ENCODE results near the gene KIF3C. TPM values are rescaled to one million over a fixed set of nuclear protein-coding genes. Genes with fewer than 3 reads are reported as not detected.

KIF3C gene
- total and polyA plus RNA-seq, 2 experiments from 2014 or later = 8.4 to 10.9 TPM

DNA sequence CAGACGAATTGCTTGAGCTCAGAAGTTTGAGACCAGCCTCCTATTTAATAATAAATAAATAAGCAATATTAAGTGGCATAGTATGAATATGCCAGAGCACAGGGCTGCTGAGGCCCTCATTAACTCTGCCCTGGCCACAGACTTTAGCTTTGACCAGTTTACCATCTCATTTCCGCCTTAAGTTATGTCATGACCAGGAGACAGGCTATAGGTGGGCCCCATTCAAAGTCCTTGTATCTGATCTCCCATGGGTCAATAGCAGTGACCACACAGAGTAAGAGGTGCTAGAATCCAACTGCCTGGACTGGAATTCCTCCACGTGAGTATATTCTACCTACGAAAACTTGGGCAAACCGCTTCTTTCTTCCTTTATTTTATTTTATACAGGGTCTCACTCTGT is 90.6 kb downstream of the KIF3C start:
- TF ChIP-seq, protein P1, sequence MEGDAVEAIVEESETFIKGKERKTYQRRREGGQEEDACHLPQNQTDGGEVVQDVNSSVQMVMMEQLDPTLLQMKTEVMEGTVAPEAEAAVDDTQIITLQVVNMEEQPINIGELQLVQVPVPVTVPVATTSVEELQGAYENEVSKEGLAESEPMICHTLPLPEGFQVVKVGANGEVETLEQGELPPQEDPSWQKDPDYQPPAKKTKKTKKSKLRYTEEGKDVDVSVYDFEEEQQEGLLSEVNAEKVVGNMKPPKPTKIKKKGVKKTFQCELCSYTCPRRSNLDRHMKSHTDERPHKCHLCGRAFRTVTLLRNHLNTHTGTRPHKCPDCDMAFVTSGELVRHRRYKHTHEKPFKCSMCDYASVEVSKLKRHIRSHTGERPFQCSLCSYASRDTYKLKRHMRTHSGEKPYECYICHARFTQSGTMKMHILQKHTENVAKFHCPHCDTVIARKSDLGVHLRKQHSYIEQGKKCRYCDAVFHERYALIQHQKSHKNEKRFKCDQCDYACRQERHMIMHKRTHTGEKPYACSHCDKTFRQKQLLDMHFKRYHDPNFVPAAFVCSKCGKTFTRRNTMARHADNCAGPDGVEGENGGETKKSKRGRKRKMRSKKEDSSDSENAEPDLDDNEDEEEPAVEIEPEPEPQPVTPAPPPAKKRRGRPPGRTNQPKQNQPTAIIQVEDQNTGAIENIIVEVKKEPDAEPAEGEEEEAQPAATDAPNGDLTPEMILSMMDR (IDR thresholded peaks at IDR 0.05; ENCODE audit: poor library complexity) = no peak
- TF ChIP-seq EZH2phosphoT487 (IDR thresholded peaks at IDR 0.05; ENCODE audit: low read depth, severe bottlenecking, unreplicated experiment) = no peak
- no peak for TF ChIP-seq EZH2 (IDR thresholded peaks at IDR 0.05; ENCODE audit: borderline replicate concordance)
- H3K79me2 ChIP-seq = no peaks in the 10 kb centered on the region
- no peaks in the 10 kb centered on the region for H3K9me3 ChIP-seq (ENCODE audit: low read depth)
- no peak overlapping the region for H2AFZ ChIP-seq
- 79% methylated on average over 5 of the region's 5 CpGs for WGBS (ENCODE audit: low lambda C conversion rate, missing lambda C conversion rate)
- no peak overlapping the region for H3K4me3 ChIP-seq
- H3K27ac ChIP-seq = no peak overlapping the region
- DNase-seq (ENCODE audit: low spot score) = no peak
- H3K4me1 ChIP-seq (ENCODE audit: insufficient read depth) = no peaks in the 10 kb centered on the region
- H3K9me2 ChIP-seq (replicated peaks; ENCODE audit: insufficient read depth) = no peaks in the 10 kb centered on the region
- H3K36me3 ChIP-seq (replicated peaks; ENCODE audit: insufficient read depth, low read depth) = no peaks in the 10 kb centered on the region
- no peaks in the 10 kb centered on the region for H3K27me3 ChIP-seq
- no peak overlapping the region for H3K4me2 ChIP-seq
- no peaks in the 10 kb centered on the region for H4K20me1 ChIP-seq (ENCODE audit: insufficient read depth, poor library complexity, severe bottlenecking)

DNA sequence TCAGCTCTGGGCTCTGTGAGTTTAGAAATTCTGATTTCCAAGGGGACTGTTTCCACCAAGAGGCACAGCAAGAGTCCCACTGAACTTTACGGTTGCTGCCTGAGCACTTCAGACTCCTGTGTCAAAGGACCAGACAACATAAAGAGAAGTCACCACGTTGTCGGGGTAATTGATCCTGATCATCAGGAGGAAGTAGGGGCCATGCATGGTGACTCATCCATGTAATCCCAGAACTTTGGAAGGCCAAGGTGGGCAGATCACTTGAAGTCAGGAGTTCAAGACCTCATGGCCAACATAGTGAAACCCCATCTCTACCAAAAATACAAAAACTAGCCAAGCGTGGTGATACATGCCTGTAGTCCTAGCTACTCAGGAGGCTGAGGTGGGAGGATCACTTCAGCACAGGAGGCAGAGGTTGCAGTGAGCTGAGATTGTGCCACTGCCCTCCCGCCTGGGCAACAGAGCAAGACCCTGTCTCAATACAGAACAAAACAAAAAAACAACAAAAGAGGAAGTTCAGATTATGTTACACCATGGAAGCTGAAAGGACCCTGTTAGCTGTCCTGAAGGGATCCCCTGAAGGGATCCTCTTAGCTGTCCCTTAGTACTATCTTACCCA is 94.6 kb downstream of the KIF3C start:
- Histone ChIP-seq H3K79me2 (no peaks in the 10 kb centered on the region), H3K27ac (no peak overlapping the region), H3K9me3 (ENCODE audit: low read depth) (no peaks in the 10 kb centered on the region), H4K20me1 (ENCODE audit: insufficient read depth, poor library complexity, severe bottlenecking) (no peaks in the 10 kb centered on the region), H3K4me1 (ENCODE audit: insufficient read depth) (no peaks in the 10 kb centered on the region), H3K9me2 (replicated peaks; ENCODE audit: insufficient read depth) (no peaks in the 10 kb centered on the region), H3K27me3 (no peaks in the 10 kb centered on the region), H3K4me3 (no peak overlapping the region), H2AFZ (no peak overlapping the region), H3K36me3 (replicated peaks; ENCODE audit: insufficient read depth, low read depth) (no peaks in the 10 kb centered on the region), H3K4me2 (no peak overlapping the region)
- 93% methylated on average over 5 of the region's 5 CpGs for WGBS (ENCODE audit: low lambda C conversion rate, missing lambda C conversion rate)
- TF ChIP-seq EZH2 (IDR thresholded peaks at IDR 0.05; ENCODE audit: borderline replicate concordance) = no peak
- TF ChIP-seq EZH2phosphoT487 (IDR thresholded peaks at IDR 0.05; ENCODE audit: low read depth, severe bottlenecking, unreplicated experiment) = no peak
- TF ChIP-seq, protein P1 (IDR thresholded peaks at IDR 0.05; ENCODE audit: poor library complexity) = no peak
- DNase-seq (ENCODE audit: low spot score) = no peak

DNA sequence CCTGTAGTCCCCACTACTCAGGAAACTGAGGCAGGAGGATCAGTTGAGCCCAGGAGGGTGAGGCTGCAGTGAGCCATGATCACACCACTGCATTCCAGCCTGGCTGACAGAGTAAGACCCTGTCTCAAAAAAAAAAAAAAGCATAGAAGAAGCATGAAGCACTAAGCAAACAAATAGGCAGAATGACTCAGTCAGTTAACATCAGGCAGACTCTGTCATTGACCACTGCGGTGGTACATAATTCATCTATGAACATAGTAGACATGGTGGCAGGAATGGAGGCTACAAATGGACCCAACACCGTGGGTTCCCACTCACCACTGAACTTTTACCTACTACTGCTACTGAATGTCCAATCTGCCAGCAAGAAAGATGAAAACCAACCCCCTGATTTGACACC is 96.4 kb downstream of the KIF3C start:
- Histone ChIP-seq H4K20me1 (ENCODE audit: insufficient read depth, poor library complexity, severe bottlenecking) (no peaks in the 10 kb centered on the region), H3K4me1 (ENCODE audit: insufficient read depth) (no peaks in the 10 kb centered on the region), H3K36me3 (replicated peaks; ENCODE audit: insufficient read depth, low read depth) (no peaks in the 10 kb centered on the region), H2AFZ (no peak overlapping the region), H3K4me3 (no peak overlapping the region), H3K9me3 (ENCODE audit: low read depth) (no peaks in the 10 kb centered on the region), H3K9me2 (replicated peaks; ENCODE audit: insufficient read depth) (no peaks in the 10 kb centered on the region), H3K4me2 (no peak overlapping the region), H3K27ac (no peak overlapping the region), H3K27me3 (no peaks in the 10 kb centered on the region), H3K79me2 (no peaks in the 10 kb centered on the region)
- WGBS (ENCODE audit: low lambda C conversion rate, missing lambda C conversion rate) = 72% methylated on average over 2 of the region's 2 CpGs
- TF ChIP-seq EZH2 (IDR thresholded peaks at IDR 0.05; ENCODE audit: borderline replicate concordance) (no peak), EZH2phosphoT487 (IDR thresholded peaks at IDR 0.05; ENCODE audit: low read depth, severe bottlenecking, unreplicated experiment) (no peak)
- TF ChIP-seq, protein P1 (IDR thresholded peaks at IDR 0.05; ENCODE audit: poor library complexity) = no peak
- peak; percentile 21 for DNase-seq (ENCODE audit: low spot score)

Measured in hepatocyte (in vitro differentiated cells).